Spleen (tissue), 7 donors: Measurements from ENCODE around the gene DAD1.
"Not testable (repeated sequence)": the region's sequence is repeated elsewhere in the genome, so short reads cannot be mapped to it uniquely, and the experiment has no call there.

Source experiments
- POLR2AphosphoS5 ChIP-seq, 3 donors: sonication (generic); formaldehyde crosslinking; IDR thresholded peaks; one replicate each; pipeline ENCODE4 v1.5.1; 2017; ENCODE audit warnings: antibody characterized with exemption in 3 of 3
- TF ChIP-seq, protein P1 (sequence below), 11 experiments: fragments of 200-600 bp in 7 of 11; fragments of 450-650 bp in 4 of 11; sonication (generic) in 4 of 11; IDR thresholded peaks in 8 of 11; conservative IDR thresholded peaks in 3 of 11; 1 replicate in 7 of 11; 2 replicates in 4 of 11; pipeline versions ENCODE4 v1.4.0 to v1.8.0; 2016 to 2021; ENCODE audit warnings: antibody characterized with exemption in 11 of 11, inconsistent platforms in 4 of 11, mild to moderate bottlenecking in 1 of 11
- donor health status: DM: no; HTN: no; CAD: no; lungs with moderate emphysema.
- donor health status: DM: no; HTN: no; CAD: no.
- donor health status: DM: no; HTN: no; CAD: no.

DNA sequence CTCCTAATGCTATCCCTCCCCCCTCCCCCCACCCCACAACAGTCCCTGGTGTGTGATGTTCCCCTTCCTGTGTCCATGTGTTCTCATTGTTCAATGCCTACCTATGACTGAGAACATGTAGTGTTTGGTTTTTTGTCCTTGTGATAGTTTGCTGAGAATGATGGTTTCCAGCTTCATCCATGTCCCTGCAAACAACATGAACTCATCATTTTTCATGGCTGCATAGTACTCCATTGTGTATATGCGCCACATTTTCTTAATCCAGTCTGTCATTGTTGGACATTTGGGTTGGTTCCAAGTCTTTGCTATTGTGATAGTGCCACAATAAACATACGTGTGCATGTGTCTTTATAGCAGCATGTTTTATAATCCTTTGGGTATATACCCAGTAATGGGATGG, 26.7 kb upstream of the DAD1 start:
- TF ChIP-seq, protein P1, sequence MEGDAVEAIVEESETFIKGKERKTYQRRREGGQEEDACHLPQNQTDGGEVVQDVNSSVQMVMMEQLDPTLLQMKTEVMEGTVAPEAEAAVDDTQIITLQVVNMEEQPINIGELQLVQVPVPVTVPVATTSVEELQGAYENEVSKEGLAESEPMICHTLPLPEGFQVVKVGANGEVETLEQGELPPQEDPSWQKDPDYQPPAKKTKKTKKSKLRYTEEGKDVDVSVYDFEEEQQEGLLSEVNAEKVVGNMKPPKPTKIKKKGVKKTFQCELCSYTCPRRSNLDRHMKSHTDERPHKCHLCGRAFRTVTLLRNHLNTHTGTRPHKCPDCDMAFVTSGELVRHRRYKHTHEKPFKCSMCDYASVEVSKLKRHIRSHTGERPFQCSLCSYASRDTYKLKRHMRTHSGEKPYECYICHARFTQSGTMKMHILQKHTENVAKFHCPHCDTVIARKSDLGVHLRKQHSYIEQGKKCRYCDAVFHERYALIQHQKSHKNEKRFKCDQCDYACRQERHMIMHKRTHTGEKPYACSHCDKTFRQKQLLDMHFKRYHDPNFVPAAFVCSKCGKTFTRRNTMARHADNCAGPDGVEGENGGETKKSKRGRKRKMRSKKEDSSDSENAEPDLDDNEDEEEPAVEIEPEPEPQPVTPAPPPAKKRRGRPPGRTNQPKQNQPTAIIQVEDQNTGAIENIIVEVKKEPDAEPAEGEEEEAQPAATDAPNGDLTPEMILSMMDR (IDR thresholded peaks at IDR 0.05 in 8 of 11, conservative IDR thresholded peaks at IDR 0.05 in 3 of 11): not testable (repeated sequence)
- not testable (repeated sequence) for TF ChIP-seq POLR2AphosphoS5 (IDR thresholded peaks at IDR 0.05)
